ENCODE measurements around the gene TXNDC8.

TXNDC8 gene

GRCh38 chr9:110276781-110277180 is 60.9 kb downstream of the TXNDC8 start:
- DNase-seq, result no peak

- DNase-seq, result no peak
These were observed 67.3 kb downstream of the TXNDC8 start for GRCh38 chr9:110270211-110270995.

- no peak for DNase-seq
These were observed 70.9 kb downstream of the TXNDC8 start for GRCh38 chr9:110266795-110267194.

GRCh38 chr9:110261632-110262031 is 76.0 kb downstream of the TXNDC8 start:
- no peak for DNase-seq

DNA sequence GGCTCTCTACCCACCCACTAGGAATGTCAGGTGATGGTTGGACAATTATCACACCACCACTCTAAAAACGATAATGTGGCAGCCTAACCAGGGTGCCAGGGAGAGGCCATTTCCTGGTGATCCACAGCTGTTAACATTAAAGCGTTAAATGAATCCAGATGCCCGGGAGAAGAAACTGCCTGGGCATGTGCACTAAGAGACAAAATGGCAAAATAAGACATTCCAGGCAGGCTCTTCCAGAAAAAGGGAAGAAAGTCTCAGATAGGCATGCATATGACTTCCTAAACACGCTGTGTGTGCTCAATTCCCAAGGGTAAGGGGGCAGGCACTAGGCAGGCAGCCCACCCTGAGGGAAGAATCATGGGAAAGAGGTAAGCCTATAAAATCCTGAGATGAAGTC is 76.8 kb downstream of the TXNDC8 start:
- no peak for DNase-seq

DNA sequence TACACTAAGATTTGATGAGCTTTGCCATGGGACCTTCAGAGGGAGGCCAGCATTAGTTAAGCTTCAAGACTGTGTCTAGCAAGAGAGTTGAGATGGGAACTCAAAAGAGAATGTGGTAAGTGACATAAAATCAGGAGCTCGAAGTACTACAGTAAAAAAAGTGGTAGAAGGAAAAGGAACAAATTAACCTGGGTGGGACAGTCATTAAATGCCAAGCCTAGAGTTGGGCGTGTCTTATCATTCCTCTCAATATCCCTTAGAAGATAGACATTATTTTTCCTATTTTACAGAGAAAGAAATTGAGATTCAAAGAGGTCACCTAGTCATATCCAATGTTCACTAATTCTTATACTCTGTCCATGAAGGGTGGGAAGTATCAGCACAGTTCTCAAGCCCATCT is 78.1 kb downstream of the TXNDC8 start:
- DNase-seq, result no peak

DNA sequence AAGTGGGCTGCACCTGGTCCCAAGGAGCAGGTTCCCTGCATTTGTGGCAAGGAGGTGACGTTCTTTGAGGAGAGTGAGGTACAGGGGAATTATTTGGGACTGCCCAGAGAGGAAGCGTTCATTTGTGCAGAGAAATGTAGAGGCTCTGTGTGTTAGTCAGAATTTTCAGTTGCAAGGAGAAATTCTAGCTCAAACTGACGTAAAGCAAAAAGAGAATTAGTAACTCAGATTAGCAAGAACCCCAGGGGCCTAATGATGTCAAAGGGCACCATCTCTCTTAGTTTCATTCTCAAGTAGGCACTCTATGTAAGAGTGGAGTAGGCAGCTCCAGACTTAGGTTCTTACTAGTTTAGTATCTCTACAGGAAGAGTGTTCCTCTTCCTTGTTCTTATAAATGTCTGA is 79.0 kb downstream of the TXNDC8 start:
- DNase-seq, result no peak

GRCh38 chr9:110257956-110258355 is 79.7 kb downstream of the TXNDC8 start:
- DNase-seq, result no peak

DNA sequence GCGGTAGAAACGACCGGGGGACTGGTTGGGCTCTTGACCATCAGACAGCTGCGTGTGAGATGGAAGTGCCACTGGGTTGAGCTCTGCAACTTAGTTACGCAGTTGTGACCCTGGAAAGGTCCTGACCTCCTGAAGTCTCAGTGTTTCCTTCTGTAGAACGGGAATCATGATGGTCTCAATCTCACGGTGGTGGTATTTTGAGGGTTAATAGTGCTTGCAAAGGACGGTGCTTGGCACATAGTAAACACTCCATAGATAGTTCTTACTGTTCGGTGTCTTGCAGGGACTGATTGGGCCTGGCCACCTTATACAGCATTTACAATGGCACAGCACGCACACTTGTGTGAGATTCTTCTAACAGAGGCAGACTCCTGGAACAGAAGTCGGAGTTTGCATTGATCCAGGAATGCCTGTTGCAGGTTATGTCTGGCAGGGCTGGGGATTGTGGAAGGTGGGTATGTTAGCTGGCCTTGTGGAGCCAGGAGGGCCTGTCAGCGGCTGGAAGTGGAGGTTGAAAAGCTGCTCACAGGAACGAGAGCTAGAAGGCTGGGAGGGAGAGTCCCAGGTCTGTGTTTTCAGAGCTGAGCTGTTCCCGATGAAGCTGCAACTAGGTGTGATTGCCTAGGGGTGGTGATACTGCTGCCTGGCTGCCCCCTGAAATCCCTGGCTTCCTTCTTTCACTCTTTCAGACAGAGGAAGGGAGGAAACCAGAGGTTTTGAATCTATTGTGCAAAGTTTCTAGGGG is 80.4 kb downstream of the TXNDC8 start:
- no peak for DNase-seq

GRCh38 chr9:110256380-110257096 is 81.1 kb downstream of the TXNDC8 start, which contains the start of gene TXN:
TXN (minus strand) TSS chr9:110256507; CDS start chr9:110256435, 72 bp downstream.
- peak; percentile 80 for DNase-seq

GRCh38 chr9:110255463-110256379 is 81.9 kb downstream of the TXNDC8 start:
- peak; percentile 53 for DNase-seq

DNA sequence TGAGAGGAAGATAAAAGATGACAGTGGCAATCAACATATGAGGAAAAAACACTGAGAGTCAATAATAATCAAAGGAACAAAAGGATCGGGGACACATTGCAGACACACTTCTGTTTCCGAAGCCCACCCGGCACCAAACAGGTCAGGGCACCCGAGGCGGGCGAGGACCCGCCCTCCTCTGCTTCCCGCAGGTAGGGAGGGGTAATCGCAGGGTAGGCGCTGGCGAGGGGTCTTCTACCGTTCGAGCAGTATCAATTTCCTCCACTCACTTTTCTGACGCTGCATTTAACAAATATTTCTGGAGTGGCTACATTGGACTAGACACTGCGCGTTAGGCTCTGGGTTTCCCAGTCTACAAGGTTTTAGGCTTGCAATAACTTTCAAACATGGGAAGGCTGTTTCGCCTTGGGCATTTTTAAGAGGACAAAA is 82.6 kb downstream of the TXNDC8 start:
- no peak for DNase-seq

DNA sequence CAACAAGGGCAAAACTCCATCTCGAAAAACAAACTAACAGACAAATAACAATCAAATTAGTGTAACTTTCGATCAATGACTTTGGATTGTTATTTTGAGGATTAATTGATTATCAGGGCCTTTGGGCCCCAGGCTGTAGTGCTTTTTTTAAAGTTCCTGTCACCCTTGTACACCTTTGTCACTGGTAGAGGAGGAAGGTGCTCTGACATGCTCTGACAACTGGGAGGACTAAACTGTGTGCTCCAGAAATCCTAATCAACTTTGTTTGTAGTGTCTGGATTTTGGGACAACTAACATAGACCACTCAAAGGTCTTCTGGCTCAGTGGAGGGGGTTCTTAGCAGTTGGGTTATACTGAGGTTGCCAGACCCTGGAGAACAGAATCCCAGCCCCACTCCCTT is 83.2 kb downstream of the TXNDC8 start:
- DNase-seq, result no peak

Measured in NK-92 treated with Interleukin-12 subunit alpha and Interleukin-12 subunit beta, amount 100 ng/mL, for 24 hours (cell line).